Caki2 (cell line): Measurements from ENCODE around the gene CBX2. TPM values are rescaled to one million over a fixed set of nuclear protein-coding genes. Genes with fewer than 3 reads are reported as not detected.
"Not testable (repeated sequence)": the region's sequence is repeated elsewhere in the genome, so short reads cannot be mapped to it uniquely, and the experiment has no call there.

Experiments used
- DNase-seq: peaks from one replicate; pipeline ENCODE4 v3.0.0-alpha.2; 2015; ENCODE audit warnings: low read depth
- in situ Hi-C: cut with HindIII; loops from 2 replicates; pipeline ENCODE4 v1.10.0; 2016; ENCODE audit warnings: low sequenced_read_pairs, low pct_unique_long_range_greater_than_20kb, mixed read lengths
- total RNA-seq: library from RNA; depleted of rRNA; stranded (reverse); fragments of >200 nt; shearing (Covaris generic); gene quantifications from 2 replicates; pipeline ENCODE4 v1.2.3, GENCODE V29; 2014; ENCODE audit warnings: low replicate concordance

CBX2 gene
- total RNA-seq, 1 experiment from 2014 or later, result 14.7 TPM

DNA sequence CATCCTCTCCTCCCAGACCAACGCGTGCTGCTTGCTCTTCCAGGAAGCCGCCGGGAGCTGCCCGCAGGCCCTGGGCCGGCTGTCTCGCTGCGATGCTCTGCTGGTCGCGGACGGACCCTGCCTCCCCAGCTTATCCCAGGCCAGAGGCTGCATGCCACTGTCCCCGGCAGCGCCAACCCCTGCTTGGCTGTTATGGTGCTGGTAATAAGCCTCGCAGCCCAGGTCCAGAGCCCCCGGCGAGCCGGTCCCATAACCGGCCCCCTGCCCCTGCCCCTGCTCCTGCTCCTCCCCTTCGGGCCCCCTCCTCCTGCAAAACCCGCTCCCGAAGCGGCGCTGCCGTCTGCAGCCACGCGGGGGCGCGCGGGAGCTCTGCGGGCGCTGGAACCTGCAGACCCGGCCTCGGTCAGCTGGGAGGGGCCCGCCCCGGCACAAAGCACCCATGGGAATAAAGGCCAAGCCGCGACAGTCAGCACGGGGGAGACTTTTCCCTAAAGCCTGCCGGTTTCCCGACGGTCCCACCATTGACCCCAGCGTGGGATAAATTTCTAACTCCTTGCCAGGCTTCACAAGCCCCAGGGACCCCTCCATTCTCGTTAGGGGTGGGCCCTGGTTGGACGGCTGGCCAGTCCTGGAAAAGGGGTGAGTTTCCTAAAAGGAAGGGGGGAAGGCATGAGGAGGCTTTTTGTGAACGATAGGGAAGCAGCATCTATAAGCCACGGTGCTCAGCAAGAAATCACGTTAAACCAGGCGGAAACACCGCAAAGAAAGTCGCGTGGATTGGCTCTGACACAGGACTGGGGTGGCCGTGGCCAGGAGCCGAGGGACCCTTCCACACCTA lies 36.0 kb upstream of the CBX2 start:
- in situ Hi-C loops, result no loop called here
- DNase-seq, result peak; percentile 68

DNA sequence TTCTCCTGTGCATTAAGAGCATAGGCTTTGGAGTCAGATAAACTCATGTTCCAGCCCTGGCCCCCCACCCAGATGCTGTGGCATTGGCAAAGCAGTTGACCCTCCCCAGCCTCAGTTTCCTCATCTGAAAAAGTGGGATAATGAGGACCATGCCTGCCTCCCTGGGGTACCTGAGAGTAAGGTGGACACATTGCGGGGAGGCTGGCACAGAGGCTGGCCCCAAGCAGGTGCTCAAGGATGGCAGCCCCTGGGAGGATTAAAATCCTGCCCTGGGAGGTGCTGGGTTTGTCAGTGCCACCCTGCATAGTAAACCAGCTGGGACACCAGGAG lies 35.4 kb upstream of the CBX2 start:
- in situ Hi-C loops, result no loop called here
- DNase-seq, result no peak

DNA sequence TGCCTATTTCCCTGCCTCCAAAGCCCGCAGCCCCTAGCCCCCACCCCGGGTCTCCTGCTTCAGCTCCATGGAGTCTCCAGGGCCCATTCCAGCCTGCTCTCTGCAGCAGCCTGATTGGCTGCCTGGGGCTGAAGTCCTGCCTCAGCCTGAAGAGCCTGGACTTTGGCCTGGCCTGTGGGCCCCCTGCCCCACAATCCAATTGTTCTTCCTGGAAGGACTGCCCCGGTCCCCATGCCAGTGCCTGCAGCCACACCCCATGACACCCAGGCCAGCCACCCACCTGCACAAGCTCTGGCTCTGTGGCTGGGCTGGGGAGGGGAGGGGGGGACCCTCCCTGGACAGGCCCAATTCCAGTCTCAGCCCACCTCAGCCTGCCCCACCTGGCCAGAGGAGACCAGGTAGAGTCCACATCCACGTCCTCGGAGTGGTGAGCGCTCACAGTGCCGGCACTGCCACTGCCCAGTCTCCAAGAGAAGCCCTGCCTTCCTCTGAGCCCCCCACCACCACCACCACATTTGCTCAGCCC lies 34.9 kb upstream of the CBX2 start:
- no peak for DNase-seq
- in situ Hi-C loops, result no loop called here

DNA sequence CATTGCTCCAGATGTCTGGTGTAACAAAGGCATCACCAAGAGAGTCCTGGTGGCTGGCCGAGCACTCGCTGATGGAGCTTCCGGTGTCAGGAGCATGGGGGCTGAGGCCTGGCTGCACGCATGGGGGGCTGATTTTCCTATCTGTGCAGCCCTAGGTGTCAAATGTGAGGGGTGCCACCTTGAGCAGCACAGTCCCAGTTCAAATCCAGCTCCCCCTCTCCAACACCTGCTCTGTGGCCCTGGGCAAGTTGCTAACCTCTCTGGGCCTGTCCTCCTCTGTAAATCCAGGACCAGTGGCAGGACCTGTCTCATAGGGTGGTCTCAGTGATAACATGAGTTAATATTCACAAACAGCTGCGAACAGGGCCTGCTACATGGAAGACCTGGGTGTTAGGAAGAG lies 34.3 kb upstream of the CBX2 start:
- DNase-seq, result no peak
- in situ Hi-C loops, result no loop called here

DNA sequence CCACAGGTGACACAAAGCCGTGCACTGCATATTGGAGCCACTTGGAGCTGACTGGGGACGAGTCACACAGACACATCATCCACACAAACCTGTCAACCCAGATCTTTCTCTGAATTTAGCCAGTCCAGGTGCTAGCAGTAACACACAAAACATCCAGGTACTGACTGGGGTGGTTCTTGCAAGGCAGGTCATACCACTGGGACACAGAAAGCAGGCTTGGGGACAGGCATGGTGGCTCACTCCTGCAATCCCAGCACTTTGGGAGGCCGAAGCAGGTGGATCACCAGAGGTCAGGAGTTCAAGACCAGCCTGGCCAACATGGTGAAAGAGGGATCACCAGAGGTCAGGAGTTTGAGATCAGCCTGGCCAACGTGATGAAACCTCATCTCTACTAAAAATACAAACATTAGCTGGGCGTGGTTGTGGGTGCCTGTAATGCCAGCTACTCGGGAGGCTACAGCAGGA lies 32.3 kb upstream of the CBX2 start:
- in situ Hi-C loops, result no loop called here
- no peak for DNase-seq

DNA sequence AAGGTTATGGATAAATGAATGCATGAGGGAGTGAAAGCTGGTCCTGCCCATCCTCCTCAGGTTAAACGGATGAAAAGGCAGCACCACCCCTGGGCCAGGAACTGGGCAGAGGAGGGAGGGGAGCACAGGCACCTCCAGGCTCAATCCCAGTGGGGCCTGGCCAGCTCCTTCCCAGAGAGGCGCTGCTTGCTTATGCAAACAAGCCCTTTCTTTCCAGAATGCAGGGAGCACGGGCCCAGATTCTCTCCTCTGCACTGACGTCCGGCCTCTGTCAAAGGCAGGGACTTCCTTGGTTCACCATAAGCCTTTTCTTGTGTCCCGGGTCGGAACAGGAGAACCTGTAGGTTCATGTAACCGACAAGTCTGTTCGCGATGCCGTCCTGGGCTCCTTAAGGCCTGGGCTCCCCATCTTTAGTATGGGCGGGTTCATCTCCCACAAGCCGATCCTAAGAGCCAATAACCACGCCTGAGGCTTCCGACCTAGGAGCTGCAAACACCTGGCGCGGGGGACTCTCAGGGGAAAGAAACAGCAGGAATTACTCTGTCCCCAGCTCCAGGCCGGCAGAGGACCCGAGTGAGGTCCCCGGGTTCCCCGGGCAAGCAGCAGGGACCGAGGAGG lies 30.9 kb upstream of the CBX2 start:
- DNase-seq, result no peak
- in situ Hi-C loops, result no loop called here

DNA sequence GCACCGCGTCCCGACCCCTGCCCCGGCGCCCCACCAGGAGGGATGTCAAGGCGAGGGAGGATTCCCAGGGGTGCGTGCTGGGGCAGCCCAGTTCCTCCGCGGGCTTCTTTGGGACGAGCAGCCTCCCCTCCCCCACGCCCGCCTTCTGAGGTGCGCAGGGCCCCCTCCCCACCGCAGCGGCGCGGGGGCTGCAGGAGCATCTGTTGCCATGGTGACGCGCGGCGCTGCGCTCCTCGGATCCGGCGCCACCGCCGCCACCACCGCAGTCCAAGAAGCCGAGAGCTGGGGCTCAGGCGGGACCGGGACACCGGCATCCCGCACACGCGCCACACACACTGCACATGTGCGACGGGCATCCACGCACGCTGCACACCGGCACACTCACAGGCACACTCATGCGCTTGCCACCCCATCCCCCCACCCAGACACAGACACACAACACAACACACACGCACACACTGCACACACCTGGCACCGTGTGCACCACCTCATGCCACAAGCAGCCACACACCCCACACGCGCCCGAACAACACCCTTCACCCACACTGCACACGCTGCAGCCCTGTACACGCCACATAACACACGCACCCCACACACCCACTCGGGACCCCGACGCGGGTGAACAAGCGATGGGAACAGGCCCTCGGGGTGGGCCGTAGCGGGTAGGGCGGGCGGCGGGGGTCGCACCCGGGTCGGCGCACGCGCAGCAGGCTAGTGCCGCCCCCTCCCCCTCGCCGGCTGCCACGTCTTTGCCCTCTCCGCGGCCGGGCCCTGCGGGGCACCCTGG lies 30.2 kb upstream of the CBX2 start:
- in situ Hi-C loops, result no loop called here
- no peak for DNase-seq

DNA sequence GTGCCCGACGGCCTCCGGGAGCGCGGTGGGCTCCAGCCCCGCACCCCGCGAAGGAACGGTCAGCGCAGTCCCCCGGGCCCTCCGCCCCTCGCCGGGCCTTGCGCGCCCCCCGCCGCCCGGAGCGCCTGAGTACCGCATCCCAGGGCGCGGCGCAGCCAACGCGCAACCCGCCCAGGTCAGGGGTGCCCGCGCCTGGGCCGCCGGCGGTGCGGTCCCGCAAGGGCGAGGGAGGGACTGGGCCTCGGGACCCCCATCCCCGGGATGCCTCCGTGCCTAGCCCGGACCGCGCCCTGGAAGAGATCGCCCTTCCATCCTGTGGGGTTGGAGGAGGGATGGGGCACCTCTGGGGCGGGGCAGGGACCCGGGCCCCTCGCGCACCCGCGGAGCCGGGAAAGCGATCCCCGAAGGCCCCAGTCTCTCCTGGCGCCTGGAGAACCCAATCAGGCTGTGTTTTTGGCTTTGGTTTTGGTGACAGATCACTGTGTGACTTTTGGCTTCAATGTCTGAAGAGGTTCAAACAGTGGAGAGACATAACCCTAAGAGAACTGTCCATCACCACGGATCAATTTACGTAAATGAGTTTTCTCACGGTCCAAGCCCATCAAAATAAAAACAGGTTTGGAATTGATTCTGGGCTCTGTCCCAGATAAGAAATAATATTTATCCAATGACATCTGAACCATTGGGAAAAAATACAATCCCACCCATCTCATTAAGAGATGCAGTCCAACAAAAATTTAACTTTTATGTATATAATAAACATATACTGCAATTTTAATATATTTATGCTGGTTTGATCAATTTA lies 29.5 kb upstream of the CBX2 start:
- in situ Hi-C loops, result no loop called here
- DNase-seq, result no peak

DNA sequence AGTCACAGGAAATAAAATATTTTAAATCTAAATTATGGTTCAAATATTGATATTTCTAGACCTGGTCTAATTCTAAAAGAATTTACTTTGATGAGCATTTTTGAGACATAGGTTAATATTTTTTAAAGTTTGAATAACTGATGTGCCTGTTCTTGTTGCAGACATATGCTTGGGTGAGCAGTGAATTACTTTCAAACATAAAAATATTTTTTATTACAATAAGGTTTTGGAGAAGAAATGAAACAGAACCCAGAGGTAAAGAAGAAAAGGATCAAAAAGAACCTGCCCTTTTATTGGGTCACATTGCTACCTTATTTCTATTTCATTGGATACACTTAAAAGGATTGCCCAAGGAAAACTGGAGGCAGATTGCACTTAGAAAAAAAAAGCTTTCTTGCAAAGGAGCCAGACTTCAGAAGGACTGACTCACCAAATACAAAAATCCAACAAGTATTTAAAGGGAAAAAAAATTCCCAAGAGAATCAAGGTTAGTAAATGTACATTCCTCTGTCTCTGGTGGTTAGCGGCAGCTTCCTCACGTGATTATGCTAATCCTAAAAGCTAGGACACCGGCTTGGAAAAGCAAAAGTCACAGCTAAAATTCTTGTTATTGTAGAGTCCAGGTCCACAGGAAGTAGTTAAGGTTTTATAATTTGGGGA lies 28.7 kb upstream of the CBX2 start:
- DNase-seq, result peak; percentile 68
- in situ Hi-C loops, result no loop called here

DNA sequence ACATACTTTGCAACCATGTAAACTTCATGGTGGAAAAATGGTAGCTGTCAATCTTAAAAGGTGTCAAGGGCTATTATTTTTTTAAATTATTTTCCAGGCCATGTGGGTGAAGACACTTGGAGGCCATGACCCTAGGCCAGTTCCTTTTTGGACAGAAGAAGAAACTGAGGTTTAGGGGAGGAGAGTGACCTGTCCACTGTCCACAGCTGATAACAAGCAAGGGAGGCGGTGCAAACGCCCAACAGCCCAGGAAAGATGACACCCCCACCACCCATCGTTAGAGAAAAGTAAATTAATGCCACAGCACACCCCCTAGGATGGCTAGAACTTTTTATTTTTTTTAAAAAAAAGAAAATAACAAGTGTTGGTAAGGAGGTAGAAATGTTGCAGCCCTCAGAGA lies 28.0 kb upstream of the CBX2 start:
- in situ Hi-C loops, result no loop called here

DNA sequence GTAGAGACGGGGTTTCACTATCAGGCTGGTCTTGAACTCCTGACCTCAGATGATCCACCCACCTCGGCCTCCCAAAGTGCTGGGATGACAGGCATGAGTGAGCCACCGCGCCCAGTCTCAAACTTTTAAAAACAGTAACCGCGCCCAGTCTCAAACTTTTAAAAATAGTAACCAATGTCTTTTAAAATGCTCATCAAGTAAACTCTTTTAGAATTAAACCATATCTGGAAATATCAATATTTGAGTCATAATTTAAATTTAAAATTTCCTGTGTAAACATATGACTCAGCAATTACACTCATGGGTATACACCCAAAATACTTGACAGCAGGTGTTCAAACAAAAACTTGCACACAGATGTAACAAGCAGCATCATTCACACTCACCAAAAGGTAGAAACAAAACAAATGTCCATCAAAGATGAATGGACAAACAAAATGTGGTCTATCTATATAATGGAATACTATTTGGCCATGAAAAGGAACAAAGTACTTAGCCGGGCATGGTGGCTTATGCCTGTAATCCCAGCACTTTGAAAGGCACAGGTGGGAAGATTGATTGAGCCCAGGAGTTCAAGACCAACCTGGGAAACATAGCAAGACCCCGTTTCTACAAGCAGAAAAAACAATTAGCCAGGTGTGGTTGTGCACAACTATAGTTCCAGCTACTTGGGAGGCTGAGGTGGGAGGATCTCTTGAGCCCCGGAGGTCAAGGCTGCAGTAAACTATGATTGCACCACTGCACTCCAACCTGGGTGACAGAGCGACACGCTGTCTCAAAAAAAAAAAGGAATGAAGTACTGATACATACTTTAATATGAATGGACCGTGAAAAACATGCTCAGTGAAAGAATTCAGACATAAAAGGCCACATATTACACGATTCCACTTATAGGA lies 27.1 kb upstream of the CBX2 start:
- in situ Hi-C loops, result no loop called here
- no peak for DNase-seq

More for the DNA sequence above, 28.0 kb upstream of the CBX2 start:
- no peak for DNase-seq

DNA sequence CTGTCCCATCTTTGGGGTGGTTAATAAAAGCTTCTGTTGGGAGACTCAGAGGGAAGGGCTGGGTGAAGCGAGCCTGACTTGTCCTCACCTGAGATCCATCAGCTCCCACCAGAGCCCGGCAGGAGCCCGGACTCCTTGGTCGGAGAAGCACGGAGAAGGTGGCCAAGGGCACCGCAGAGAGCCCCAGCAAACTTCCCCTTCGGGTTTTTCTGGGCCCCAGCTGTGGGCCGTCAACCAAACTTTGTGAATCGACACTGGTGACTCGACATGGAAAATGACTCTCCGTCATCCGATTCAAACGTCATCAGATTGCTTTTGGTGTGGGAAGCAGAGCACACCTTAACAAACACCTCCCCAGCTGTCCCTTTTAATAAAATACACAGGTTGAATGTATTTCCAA lies 25.8 kb upstream of the CBX2 start:
- in situ Hi-C loops, result no loop called here
- DNase-seq, result no peak

DNA sequence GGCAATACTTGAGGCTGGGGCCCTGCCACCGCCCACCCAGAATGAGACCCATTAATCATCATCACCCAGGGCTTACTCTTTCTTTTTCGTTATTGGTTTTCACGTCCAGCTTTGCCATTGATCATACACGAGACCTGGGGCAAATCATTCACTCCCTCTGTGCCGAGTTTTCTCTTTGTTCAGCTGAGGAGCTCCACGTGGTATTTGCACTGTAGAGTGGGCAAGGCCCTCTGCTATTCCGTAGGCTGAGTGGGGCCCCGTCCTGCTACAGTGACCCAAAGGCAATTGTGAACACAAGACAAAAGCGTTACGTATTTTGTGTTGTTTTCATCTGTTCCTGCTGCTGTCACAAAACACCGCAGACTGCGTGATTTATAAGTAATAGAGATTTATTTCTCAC lies 23.6 kb upstream of the CBX2 start:
- in situ Hi-C loops, result no loop called here

DNA sequence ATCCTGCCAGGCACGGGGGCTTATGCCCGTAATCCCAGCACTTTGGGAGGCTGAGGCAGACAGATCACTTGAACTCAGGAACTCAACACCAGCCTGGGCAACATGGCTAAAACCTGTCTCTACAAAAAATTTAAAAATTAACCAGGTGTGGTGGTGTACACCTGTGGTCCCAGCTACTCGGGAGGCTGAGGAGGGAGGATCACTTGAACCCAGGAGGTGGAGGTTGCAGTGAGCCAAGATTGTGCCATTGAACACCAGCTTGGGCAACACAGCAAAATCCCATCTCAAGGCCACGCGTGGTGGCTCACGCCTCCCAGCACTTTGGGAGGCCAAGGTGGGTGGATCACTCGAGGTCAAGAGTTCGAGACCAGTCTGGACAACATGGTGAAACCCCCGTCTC lies 23.0 kb upstream of the CBX2 start:
- DNase-seq, result not testable (repeated sequence)

More for the DNA sequence above, 23.6 kb upstream of the CBX2 start:
- no peak for DNase-seq

DNA sequence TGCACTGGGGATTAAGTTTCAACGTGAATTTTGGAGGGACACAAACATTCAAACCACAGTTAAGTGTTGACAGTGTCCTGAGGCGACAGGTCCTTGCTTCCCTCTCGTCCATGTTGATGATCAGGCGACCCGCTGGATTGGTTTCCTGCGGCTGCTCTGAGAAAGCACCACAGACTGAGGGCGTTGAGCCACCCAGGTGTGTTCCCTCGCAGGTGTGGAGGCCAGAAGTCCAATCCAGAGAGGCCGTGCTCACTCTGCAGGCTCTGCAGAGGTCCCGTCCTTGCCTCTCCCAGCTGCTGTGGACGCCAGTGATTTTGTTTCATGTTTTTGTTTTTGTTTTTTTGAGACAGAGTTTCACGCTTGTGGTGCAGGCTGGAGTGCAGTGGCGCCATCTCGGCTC lies 22.4 kb upstream of the CBX2 start:
- in situ Hi-C loops, result no loop called here
- DNase-seq, result no peak

More for the DNA sequence above, 23.0 kb upstream of the CBX2 start:
- in situ Hi-C loops, result not testable (repeated sequence)

DNA sequence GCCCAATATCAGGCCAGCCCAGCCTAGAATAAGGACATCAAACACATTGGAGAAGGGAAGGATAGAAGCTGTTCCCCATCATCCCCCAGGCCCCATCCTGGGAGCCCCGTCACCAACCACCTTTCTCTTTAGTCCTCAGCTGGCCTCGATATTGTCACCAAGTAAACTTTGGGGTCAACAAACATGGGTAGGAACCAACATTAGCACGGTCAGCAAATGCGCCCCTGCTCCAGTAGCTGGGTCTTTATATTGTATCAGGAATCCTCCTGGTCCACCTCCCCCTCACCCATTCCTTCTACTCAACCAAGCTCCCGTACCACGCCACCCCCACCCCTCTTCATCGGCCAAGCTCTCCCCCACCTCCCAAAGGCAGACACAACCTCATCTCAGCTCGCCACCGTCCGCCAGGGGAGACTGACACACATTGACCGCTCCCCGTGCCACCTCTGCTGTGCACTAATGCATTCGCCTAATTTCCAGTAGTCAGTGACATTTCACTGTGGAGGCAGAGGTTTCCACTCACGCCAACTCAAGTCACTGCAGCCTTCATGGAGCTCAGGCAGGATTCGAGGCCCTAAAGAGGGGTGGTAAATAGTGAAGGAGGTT lies 20.7 kb upstream of the CBX2 start:
- DNase-seq, result no peak
- in situ Hi-C loops, result no loop called here
